ENCODE measurements around the gene IKZF5. TPM values are rescaled to one million over a fixed set of nuclear protein-coding genes. Genes with fewer than 3 reads are reported as not detected.

IKZF5 gene
- total RNA-seq, 2 experiments from 2014 or later, result 81.8 to 87.1 TPM

- Mint-ChIP-seq H3K27ac (no peak overlapping the region), H3K9me3 (peaks cover 2% of the 10 kb centered on the region), H3K4me1 (ENCODE audit: low read depth) (peaks cover 32% of the 10 kb centered on the region), H3K4me3 (peak overlapping the region; percentile 54), H3K27me3 (peaks cover 11% of the 10 kb centered on the region), H3K36me3 (ENCODE audit: low read depth) (peaks cover 16% of the 10 kb centered on the region)
- ChIA-PET CTCF (interaction anchor here (3.0 kb wide), 1 partner anchor 25 kb away, joined by 11 read pairs; the partner anchor contains the start of gene PSTK), POLR2A (interaction anchor here (1.1 to 1.2 kb wide), 2 partner anchors 25 to 52 kb away, joined by 4 read pairs; partner anchors contain the start of gene PSTK)
- Histone ChIP-seq H3K4me1 (ENCODE audit: insufficient read depth, low read length) (peaks cover 23% of the 10 kb centered on the region), H3K9me3 (ENCODE audit: control insufficient read depth in 1 of 2, insufficient read depth in 1 of 2, low read length in 2 of 2) (peaks cover 0 to 12% of the 10 kb centered on the region in 2 experiments), H3K27ac (ENCODE audit: low read depth in 1 of 2, low read length in 2 of 2) (no peak overlapping the region), H3K36me3 (ENCODE audit: insufficient read depth, low read length) (no peaks in the 10 kb centered on the region), H3K4me3 (ENCODE audit: low read length) (no peak overlapping the region), H3K27me3 (ENCODE audit: control insufficient read depth in 1 of 2, insufficient read depth in 2 of 2, low read length in 2 of 2) (no peaks in the 10 kb centered on the region)
- no peak for TF ChIP-seq CTCF (IDR thresholded peaks at IDR 0.05)
- ATAC-seq (ENCODE audit: poor library complexity) (no peak), DNase-seq (no peak)
- intact Hi-C loops (cut with DNase I, micrococcal nuclease), result loop anchor here (1.0 to 10.0 kb wide), 9 partner anchors 21 to 1031 kb away; partner anchors contain the start of genes ACADSB (in 1 of the 2), ATE1 (in 1 of the 2), BUB3 (in 1 of the 2) and IKZF5 (in 1 of the 2)
Observed at GRCh38 chr10:122955892-122956291, 52.7 kb downstream of the IKZF5 start.

- H3K4me3 Mint-ChIP-seq, result peak overlapping the region; percentile 94
- H3K27ac ChIP-seq (ENCODE audit: low read depth in 1 of 2, low read length in 2 of 2), result no peak overlapping the region
- ATAC-seq (ENCODE audit: poor library complexity), result no peak
- ChIA-PET POLR2A (interaction anchor here (1.2 to 2.0 kb wide), 11 partner anchors 8 to 1847 kb away, joined by 3 to 47 read pairs (median 5); partner anchors contain the start of genes ABRAXAS2, ACADSB, BUB3 and FAM24B), CTCF (interaction anchor here (1.2 to 3.0 kb wide), 2 partner anchors 10 to 26 kb away, joined by 3 to 11 read pairs; partner anchors contain the start of gene PSTK)
- H3K9me3 Mint-ChIP-seq, result peaks cover 2% of the 10 kb centered on the region
- peaks cover 2% of the 10 kb centered on the region for H3K27me3 Mint-ChIP-seq
- H3K4me3 ChIP-seq (ENCODE audit: low read length), result peak overlapping the region; percentile 84
- H3K4me1 ChIP-seq (ENCODE audit: insufficient read depth, low read length), result peaks cover 23% of the 10 kb centered on the region
- H3K4me1 Mint-ChIP-seq (ENCODE audit: low read depth), result peaks cover 40% of the 10 kb centered on the region
- H3K27me3 ChIP-seq (ENCODE audit: control insufficient read depth in 1 of 2, insufficient read depth in 2 of 2, low read length in 2 of 2), result no peaks in the 10 kb centered on the region
- DNase-seq, result no peak
- TF ChIP-seq CTCF (IDR thresholded peaks at IDR 0.05), result no peak
- no peaks in the 10 kb centered on the region for H3K36me3 ChIP-seq (ENCODE audit: insufficient read depth, low read length)
- H3K36me3 Mint-ChIP-seq (ENCODE audit: low read depth), result peaks cover 26% of the 10 kb centered on the region
- peak overlapping the region; percentile 82 for H3K27ac Mint-ChIP-seq
- intact Hi-C loops (cut with DNase I, micrococcal nuclease), result loop anchor here (2.0 to 10.0 kb wide), 7 partner anchors 26 to 1030 kb away; partner anchors contain the start of genes ACADSB (in 1 of the 2), ATE1 (in 1 of the 2), BUB3 (in 1 of the 2) and IKZF5 (in 1 of the 2)
- H3K9me3 ChIP-seq (ENCODE audit: control insufficient read depth in 1 of 2, insufficient read depth in 1 of 2, low read length in 2 of 2), result peaks cover 0 to 12% of the 10 kb centered on the region in 2 experiments
Observed at GRCh38 chr10:122954731-122955050, 53.9 kb downstream of the IKZF5 start.

GRCh38 chr10:122953902-122954730 is 54.5 kb downstream of the IKZF5 start, which contains the start of gene C10orf88:
C10orf88 (minus strand) TSS chr10:122954227; CDS start chr10:122954178, 49 bp downstream.
- no peak for TF ChIP-seq CTCF (IDR thresholded peaks at IDR 0.05)
- POLR2A ChIA-PET, result interaction anchor here (1.2 to 2.0 kb wide), 11 partner anchors 8 to 1848 kb away, joined by 3 to 47 read pairs (median 5); partner anchors contain the start of genes ABRAXAS2, ACADSB, BUB3 and FAM24B
- Histone ChIP-seq H3K4me1 (ENCODE audit: insufficient read depth, low read length) (peaks cover 23% of the 10 kb centered on the region), H3K36me3 (ENCODE audit: insufficient read depth, low read length) (no peaks in the 10 kb centered on the region), H3K4me3 (ENCODE audit: low read length) (peak within 1 kb of the TSS; percentile 84), H3K27ac (ENCODE audit: low read depth in 1 of 2, low read length in 2 of 2) (no peak within 1 kb of the TSS), H3K27me3 (ENCODE audit: control insufficient read depth in 1 of 2, insufficient read depth in 2 of 2, low read length in 2 of 2) (no peaks in the 10 kb centered on the region), H3K9me3 (ENCODE audit: control insufficient read depth in 1 of 2, insufficient read depth in 1 of 2, low read length in 2 of 2) (peaks cover 0 to 12% of the 10 kb centered on the region in 2 experiments)
- Mint-ChIP-seq H3K27me3 (no peaks in the 10 kb centered on the region), H3K4me3 (peak within 1 kb of the TSS; percentile 94), H3K9me3 (peaks cover 2% of the 10 kb centered on the region), H3K4me1 (ENCODE audit: low read depth) (peaks cover 40% of the 10 kb centered on the region), H3K27ac (peak within 1 kb of the TSS; percentile 82), H3K36me3 (ENCODE audit: low read depth) (peaks cover 32% of the 10 kb centered on the region)
- intact Hi-C loops (cut with DNase I, micrococcal nuclease), result loop anchor here (2.0 to 10.0 kb wide), 6 partner anchors 27 to 1029 kb away; partner anchors contain the start of genes ACADSB (in 1 of the 2), ATE1 (in 1 of the 2), IKZF5 (in 1 of the 2) and PLEKHA1 (in 1 of the 2)
- DNase-seq (peak; percentile 94 to 100 (median 97)), ATAC-seq (ENCODE audit: poor library complexity) (peak; percentile 93)
- CTCF ChIA-PET, result interaction anchor here (1.2 to 3.0 kb wide), 2 partner anchors 10 to 26 kb away, joined by 3 to 11 read pairs; partner anchors contain the start of gene PSTK
